Measurements from ENCODE around the gene MRPL32.

The MRPL32 gene

GRCh38 chr7:42956062-42956461 is 23.9 kb downstream of the MRPL32 start:
- no peak overlapping the region for H3K27ac ChIP-seq
- TF ChIP-seq, protein P1, sequence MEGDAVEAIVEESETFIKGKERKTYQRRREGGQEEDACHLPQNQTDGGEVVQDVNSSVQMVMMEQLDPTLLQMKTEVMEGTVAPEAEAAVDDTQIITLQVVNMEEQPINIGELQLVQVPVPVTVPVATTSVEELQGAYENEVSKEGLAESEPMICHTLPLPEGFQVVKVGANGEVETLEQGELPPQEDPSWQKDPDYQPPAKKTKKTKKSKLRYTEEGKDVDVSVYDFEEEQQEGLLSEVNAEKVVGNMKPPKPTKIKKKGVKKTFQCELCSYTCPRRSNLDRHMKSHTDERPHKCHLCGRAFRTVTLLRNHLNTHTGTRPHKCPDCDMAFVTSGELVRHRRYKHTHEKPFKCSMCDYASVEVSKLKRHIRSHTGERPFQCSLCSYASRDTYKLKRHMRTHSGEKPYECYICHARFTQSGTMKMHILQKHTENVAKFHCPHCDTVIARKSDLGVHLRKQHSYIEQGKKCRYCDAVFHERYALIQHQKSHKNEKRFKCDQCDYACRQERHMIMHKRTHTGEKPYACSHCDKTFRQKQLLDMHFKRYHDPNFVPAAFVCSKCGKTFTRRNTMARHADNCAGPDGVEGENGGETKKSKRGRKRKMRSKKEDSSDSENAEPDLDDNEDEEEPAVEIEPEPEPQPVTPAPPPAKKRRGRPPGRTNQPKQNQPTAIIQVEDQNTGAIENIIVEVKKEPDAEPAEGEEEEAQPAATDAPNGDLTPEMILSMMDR (IDR thresholded peaks at IDR 0.05): no peak
- no peak for TF ChIP-seq ZFX (IDR thresholded peaks at IDR 0.05; ENCODE audit: borderline replicate concordance)

DNA sequence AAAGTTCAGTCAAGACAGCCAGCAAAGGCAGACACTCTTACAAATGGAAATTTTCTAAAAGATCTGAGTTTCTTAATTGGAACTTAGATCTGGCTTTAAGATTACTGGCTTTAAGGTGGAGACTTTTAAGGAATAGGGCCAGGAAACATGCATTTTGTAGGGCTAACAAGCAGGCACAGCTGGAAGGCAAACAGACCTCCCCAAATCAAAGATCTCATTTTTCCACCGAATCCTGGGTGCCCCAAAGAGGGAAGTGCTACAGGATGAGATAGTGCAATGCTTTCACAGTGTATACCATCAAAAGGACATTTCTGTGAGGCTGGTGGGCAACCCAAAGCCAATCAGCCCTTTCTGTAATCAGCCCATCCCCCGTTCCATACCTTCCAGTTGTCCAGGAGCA is 27.4 kb downstream of the MRPL32 start:
- H3K27ac ChIP-seq: no peak overlapping the region
- TF ChIP-seq, protein P1 (IDR thresholded peaks at IDR 0.05): no peak
- no peak for TF ChIP-seq ZFX (IDR thresholded peaks at IDR 0.05; ENCODE audit: borderline replicate concordance)

- H3K27ac ChIP-seq: no peak overlapping the region
- TF ChIP-seq, protein P1 (IDR thresholded peaks at IDR 0.05): no peak
- TF ChIP-seq ZFX (IDR thresholded peaks at IDR 0.05; ENCODE audit: borderline replicate concordance): no peak
Observed at GRCh38 chr7:42960762-42961161, 28.6 kb downstream of the MRPL32 start.

- TF ChIP-seq, protein P1 (IDR thresholded peaks at IDR 0.05): no peak
- no peak for TF ChIP-seq ZFX (IDR thresholded peaks at IDR 0.05; ENCODE audit: borderline replicate concordance)
- no peak overlapping the region for H3K27ac ChIP-seq
Observed at GRCh38 chr7:42961170-42961569, 29.0 kb downstream of the MRPL32 start.

DNA sequence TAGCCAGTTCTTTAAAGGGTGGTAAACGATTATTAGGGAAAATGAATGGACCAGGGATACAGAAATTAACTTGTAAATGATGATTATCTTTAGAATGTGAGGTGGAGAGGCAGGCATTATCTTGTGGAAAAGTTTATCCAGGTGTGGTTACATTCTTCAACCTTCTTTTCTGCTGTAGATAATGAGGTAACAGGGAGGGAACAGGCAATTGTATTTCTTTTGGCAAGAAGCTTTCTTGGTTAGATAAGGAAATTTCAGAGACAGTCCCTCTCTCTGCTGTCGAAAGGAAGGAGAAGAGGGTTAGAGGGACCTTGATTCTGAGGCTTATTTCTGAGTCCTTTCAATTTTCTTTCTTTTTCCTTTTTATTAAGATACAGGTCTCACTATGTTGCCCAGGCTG is 32.1 kb downstream of the MRPL32 start:
- TF ChIP-seq, protein P1 (IDR thresholded peaks at IDR 0.05): no peak
- TF ChIP-seq ZFX (IDR thresholded peaks at IDR 0.05; ENCODE audit: borderline replicate concordance): no peak
- H3K27ac ChIP-seq: no peak overlapping the region

DNA sequence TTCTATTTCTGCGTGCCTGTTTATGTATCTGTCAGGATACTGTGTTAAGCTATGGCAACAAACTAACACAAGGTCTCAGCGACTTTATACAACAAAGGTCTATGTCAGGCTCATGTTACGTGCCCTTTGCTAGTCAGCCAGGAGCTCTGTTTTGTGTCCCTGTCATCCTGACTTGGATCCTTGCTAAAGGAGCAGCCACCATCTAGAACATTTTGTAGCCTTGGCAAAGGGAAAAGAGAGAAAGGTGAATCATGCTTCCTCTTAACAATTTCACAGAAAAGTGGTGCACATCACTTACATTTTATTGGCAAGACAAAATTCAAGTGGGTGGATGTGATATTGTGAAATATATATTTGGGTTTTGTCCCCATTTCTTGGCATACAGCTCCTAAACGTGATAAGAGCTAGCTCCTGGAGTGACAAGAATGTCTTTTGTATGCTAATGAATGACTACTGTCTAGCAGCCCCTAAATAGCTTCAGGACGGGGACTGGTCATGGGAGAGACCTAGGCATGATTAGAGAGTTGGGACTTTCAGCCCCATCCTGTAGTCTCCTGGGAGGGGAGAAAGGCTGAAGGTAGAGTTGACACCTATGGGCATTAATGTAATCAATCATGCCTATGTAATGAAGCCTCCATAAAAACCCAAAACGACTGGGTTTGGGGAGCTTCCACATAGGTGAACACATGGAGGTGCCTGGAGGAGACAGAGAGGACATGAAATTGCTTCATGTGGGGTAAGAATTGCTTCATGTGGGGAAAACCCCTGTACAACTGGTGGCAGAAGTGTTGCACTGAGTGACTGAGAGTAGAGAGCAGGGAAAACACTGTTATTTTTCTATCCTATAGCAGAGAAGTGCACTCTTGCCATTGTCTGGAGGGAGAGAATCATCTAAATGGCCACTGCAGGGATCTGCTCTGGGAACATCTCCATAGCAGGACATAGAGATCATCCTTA is 33.0 kb downstream of the MRPL32 start:
- no peak overlapping the region for H3K27ac ChIP-seq
- TF ChIP-seq, protein P1 (IDR thresholded peaks at IDR 0.05): no peak
- no peak for TF ChIP-seq ZFX (IDR thresholded peaks at IDR 0.05; ENCODE audit: borderline replicate concordance)

- no peak overlapping the region for H3K27ac ChIP-seq
- TF ChIP-seq, protein P1 (IDR thresholded peaks at IDR 0.05): no peak
- TF ChIP-seq ZFX (IDR thresholded peaks at IDR 0.05; ENCODE audit: borderline replicate concordance): no peak
Observed at GRCh38 chr7:42967391-42967790, 35.2 kb downstream of the MRPL32 start.

Data from 22Rv1 (cell line).